Stomach (tissue), 4 donors: ENCODE measurements around the gene RREB1.

ENCODE experiments used
- POLR2A ChIP-seq, 4 donors: fragments of 450-650 bp; IDR thresholded peaks; one replicate each; pipeline ENCODE4 v1.6.1; 2016; ENCODE audit warnings: antibody characterized with exemption in 4 of 4, control low read depth in 2 of 4, mild to moderate bottlenecking in 1 of 4, moderate library complexity in 1 of 4
- TF ChIP-seq, protein P1 (sequence below), 7 experiments: fragments of 450-650 bp in 4 of 7; fragments of 200-600 bp in 3 of 7; sonication (generic) in 3 of 7; IDR thresholded peaks; one replicate each; pipeline ENCODE4 v1.5.1; 2016 to 2019; ENCODE audit warnings: antibody characterized with exemption in 7 of 7, control low read depth in 2 of 7, mild to moderate bottlenecking in 1 of 7

DNA sequence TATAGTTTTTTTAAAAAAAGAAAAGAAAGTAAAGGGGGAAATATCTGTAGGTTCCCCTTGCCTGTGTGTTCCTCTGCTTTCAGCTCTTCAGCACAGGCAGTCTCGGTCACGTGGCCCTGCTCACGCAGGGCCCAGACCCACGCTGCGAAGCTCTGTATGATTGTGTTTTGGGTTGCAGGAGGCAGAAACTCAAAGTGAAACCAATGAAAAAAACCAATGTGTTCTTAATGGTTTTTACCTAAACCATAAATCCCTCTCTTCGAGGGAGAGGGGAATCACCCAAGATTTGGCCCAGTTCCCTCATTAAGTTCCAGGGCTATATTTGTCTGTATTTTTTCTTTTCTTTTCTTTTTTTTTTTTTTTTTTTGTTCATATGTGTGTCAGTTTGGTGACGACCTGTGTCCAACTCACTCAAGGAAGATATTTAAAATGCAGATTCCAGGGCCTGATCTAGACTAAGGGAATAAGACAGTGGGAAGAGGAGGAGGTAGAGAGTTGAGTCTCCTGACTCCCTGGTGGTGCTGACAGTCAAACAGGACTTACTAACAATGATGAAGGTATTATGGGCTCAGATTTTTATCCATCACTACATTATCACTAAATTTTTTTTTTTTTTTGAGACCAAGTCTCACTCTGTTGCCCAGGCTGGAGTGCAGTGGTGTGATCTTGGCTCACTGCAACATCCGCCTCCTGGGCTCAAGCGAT lies 33.8 kb upstream of the RREB1 start:
- TF ChIP-seq, protein P1, sequence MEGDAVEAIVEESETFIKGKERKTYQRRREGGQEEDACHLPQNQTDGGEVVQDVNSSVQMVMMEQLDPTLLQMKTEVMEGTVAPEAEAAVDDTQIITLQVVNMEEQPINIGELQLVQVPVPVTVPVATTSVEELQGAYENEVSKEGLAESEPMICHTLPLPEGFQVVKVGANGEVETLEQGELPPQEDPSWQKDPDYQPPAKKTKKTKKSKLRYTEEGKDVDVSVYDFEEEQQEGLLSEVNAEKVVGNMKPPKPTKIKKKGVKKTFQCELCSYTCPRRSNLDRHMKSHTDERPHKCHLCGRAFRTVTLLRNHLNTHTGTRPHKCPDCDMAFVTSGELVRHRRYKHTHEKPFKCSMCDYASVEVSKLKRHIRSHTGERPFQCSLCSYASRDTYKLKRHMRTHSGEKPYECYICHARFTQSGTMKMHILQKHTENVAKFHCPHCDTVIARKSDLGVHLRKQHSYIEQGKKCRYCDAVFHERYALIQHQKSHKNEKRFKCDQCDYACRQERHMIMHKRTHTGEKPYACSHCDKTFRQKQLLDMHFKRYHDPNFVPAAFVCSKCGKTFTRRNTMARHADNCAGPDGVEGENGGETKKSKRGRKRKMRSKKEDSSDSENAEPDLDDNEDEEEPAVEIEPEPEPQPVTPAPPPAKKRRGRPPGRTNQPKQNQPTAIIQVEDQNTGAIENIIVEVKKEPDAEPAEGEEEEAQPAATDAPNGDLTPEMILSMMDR (IDR thresholded peaks at IDR 0.05) = no peak
- TF ChIP-seq POLR2A (IDR thresholded peaks at IDR 0.05) = no peak
